ENCODE data around the gene BLTP2. TPM values are rescaled to one million over a fixed set of nuclear protein-coding genes. Genes with fewer than 3 reads are reported as not detected.

BLTP2 gene
- total and polyA plus RNA-seq, 2 of the 13 experiments (the other 11 are each of a cell fraction or from before 2014, with no cell fraction given): 66.7 to 80.9 TPM

DNA sequence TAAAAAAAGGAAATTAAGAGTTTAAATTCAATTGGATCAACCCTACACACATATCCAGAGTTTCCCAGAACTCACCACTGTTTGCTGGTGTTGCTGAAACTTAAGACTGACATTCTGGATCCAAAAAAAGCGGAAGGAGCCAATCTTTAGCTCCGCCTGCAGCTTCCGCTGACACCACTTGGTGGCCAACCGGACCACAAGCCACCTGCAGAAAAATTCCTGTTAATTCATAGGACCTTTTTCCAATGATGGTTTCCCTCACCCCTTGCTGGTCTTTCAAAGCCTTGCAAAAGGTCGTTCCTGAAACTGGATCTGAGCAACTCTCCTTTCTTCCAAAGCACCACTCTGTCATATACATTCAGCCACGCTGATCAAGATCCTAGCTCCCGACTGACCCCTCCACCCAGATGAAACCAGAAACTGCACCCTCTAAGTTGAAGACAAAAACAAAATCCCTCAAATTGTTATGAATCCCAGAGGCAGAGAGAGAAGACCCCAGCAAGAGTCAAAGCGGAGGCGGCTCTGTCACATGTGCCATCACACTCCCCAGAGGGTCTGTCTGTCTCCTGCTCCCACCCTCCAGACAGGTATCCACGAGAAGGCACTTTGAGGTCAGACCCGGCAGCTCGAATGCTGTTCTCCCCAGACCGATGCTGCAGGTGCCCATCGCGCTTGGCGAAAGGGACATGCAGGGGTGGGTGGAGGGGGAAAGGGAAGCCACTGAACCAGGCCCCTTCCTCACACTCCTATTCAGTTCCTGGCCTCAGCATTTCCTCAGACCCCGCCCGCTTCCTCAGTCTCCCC is 773 bp downstream of the BLTP2 start (continued):
- TF ChIP-seq, protein P1, sequence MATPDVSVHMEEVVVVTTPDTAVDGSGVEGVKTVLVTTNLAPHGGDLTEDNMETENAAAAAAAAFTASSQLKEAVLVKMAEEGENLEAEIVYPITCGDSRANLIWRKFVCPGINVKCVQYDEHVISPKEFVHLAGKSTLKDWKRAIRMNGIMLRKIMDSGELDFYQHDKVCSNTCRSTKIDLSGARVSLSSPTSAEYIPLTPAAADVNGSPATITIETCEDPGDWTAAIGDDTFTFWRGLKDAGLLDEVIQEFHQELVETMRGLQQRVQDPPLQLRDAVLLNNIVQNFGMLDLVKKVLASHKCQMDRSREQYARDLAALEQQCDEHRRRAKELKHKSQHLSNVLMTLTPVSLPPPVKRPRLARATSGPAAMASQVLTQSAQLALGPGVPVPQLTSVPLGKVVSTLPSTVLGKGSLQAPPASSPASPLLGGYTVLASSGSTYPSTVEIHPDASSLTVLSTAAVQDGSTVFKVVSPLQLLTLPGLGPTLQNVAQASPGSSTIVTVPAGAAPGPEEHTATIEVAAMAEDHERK (CRISPR knock-in tag; IDR thresholded peaks at IDR 0.05; ENCODE audit: low read depth): no peak
- TF ChIP-seq, protein P2, sequence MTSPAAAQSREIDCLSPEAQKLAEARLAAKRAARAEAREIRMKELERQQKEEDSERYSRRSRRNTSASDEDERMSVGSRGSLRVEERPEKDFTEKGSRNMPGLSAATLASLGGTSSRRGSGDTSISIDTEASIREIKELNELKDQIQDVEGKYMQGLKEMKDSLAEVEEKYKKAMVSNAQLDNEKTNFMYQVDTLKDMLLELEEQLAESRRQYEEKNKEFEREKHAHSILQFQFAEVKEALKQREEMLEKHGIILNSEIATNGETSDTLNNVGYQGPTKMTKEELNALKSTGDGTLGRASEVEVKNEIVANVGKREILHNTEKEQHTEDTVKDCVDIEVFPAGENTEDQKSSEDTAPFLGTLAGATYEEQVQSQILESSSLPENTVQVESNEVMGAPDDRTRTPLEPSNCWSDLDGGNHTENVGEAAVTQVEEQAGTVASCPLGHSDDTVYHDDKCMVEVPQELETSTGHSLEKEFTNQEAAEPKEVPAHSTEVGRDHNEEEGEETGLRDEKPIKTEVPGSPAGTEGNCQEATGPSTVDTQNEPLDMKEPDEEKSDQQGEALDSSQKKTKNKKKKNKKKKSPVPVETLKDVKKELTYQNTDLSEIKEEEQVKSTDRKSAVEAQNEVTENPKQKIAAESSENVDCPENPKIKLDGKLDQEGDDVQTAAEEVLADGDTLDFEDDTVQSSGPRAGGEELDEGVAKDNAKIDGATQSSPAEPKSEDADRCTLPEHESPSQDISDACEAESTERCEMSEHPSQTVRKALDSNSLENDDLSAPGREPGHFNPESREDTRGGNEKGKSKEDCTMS (CRISPR knock-in tag; conservative IDR thresholded peaks at IDR 0.05): no peak
- no peak for TF ChIP-seq ZMAT3 (CRISPR knock-in tag; conservative IDR thresholded peaks at IDR 0.05)
- no peak for TF ChIP-seq SALL1 (CRISPR knock-in tag; IDR thresholded peaks at IDR 0.05)
- TF ChIP-seq, protein P3, sequence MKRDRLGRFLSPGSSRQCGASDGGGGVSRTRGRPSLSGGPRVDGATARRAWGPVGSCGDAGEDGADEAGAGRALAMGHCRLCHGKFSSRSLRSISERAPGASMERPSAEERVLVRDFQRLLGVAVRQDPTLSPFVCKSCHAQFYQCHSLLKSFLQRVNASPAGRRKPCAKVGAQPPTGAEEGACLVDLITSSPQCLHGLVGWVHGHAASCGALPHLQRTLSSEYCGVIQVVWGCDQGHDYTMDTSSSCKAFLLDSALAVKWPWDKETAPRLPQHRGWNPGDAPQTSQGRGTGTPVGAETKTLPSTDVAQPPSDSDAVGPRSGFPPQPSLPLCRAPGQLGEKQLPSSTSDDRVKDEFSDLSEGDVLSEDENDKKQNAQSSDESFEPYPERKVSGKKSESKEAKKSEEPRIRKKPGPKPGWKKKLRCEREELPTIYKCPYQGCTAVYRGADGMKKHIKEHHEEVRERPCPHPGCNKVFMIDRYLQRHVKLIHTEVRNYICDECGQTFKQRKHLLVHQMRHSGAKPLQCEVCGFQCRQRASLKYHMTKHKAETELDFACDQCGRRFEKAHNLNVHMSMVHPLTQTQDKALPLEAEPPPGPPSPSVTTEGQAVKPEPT (CRISPR knock-in tag; IDR thresholded peaks at IDR 0.05; ENCODE audit: low read depth): no peak
- TF ChIP-seq DPF2 (CRISPR knock-in tag; IDR thresholded peaks at IDR 0.05; ENCODE audit: borderline replicate concordance, low read depth): no peak
- TF ChIP-seq, protein P4, sequence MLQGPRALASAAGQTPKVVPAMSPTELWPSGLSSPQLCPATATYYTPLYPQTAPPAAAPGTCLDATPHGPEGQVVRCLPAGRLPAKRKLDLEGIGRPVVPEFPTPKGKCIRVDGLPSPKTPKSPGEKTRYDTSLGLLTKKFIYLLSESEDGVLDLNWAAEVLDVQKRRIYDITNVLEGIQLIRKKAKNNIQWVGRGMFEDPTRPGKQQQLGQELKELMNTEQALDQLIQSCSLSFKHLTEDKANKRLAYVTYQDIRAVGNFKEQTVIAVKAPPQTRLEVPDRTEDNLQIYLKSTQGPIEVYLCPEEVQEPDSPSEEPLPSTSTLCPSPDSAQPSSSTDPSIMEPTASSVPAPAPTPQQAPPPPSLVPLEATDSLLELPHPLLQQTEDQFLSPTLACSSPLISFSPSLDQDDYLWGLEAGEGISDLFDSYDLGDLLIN (CRISPR knock-in tag; IDR thresholded peaks at IDR 0.05; ENCODE audit: borderline replicate concordance): no peak
- no peak for TF ChIP-seq TBP (CRISPR knock-in tag; IDR thresholded peaks at IDR 0.05)
- peak; percentile 62; the same call in 1 of the 2 replicates for TF ChIP-seq MYNN (CRISPR knock-in tag; IDR thresholded peaks at IDR 0.05; ENCODE audit: low read depth)
- no peak for TF ChIP-seq PHB2 (IDR thresholded peaks at IDR 0.05; ENCODE audit: partially characterized antibody)
- TF ChIP-seq, protein P5, sequence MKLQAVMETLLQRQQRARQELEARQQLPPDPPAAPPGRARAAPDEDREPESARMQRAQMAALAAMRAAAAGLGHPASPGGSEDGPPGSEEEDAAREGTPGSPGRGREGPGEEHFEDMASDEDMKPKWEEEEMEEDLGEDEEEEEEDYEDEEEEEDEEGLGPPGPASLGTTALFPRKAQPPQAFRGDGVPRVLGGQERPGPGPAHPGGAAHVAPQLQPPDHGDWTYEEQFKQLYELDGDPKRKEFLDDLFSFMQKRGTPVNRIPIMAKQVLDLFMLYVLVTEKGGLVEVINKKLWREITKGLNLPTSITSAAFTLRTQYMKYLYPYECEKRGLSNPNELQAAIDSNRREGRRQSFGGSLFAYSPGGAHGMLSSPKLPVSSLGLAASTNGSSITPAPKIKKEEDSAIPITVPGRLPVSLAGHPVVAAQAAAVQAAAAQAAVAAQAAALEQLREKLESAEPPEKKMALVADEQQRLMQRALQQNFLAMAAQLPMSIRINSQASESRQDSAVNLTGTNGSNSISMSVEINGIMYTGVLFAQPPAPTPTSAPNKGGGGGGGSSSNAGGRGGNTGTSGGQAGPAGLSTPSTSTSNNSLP (IDR thresholded peaks at IDR 0.05; ENCODE audit: low read depth, low read length): no peak
- no peak for TF ChIP-seq SMAD1 (CRISPR knock-in tag; IDR thresholded peaks at IDR 0.05; ENCODE audit: borderline replicate concordance, low read depth)
- TF ChIP-seq, protein P6, sequence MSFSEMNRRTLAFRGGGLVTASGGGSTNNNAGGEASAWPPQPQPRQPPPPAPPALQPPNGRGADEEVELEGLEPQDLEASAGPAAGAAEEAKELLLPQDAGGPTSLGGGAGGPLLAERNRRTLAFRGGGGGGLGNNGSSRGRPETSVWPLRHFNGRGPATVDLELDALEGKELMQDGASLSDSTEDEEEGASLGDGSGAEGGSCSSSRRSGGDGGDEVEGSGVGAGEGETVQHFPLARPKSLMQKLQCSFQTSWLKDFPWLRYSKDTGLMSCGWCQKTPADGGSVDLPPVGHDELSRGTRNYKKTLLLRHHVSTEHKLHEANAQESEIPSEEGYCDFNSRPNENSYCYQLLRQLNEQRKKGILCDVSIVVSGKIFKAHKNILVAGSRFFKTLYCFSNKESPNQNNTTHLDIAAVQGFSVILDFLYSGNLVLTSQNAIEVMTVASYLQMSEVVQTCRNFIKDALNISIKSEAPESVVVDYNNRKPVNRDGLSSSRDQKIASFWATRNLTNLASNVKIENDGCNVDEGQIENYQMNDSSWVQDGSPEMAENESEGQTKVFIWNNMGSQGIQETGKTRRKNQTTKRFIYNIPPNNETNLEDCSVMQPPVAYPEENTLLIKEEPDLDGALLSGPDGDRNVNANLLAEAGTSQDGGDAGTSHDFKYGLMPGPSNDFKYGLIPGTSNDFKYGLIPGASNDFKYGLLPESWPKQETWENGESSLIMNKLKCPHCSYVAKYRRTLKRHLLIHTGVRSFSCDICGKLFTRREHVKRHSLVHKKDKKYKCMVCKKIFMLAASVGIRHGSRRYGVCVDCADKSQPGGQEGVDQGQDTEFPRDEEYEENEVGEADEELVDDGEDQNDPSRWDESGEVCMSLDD (CRISPR knock-in tag; IDR thresholded peaks at IDR 0.05; ENCODE audit: borderline replicate concordance): no peak
- peak; percentile 46; the same call in 1 of the 2 replicates for TF ChIP-seq SMC3 (IDR thresholded peaks at IDR 0.05; ENCODE audit: low read length)
